Activated CD8-positive, alpha-beta T cell treated with anti-CD3 and anti-CD28 coated beads for 36 hours (primary cell): ENCODE measurements around the gene MATN1. TPM values are rescaled to one million over a fixed set of nuclear protein-coding genes. Genes with fewer than 3 reads are reported as not detected.

Experiments used
- ATAC-seq: fragments of 200-7000 bp; cut with Tn5 transposase; one replicate; pipeline ENCODE4 v1.10.0; 2021; ENCODE audit warnings: mild to moderate bottlenecking, moderate library complexity
- CTCF ChIA-PET: fragments of 350-600 bp; sonication (Branson Sonifier 250); formaldehyde crosslinking; loops from one replicate; lab custom pipeline; 2021; ENCODE audit warnings: antibody characterized with exemption; lab: Charles Lee
- POLR2A ChIA-PET: fragments of 350-600 bp; sonication (Branson Sonifier 250); formaldehyde crosslinking; loops from one replicate; lab custom pipeline; 2021; ENCODE audit warnings: antibody characterized with exemption; lab: Charles Lee
- DNase-seq: peaks from one replicate; pipeline ENCODE4 v3.0.0-alpha.2; 2020
- H3K27ac Mint-ChIP-seq: one replicate; pipeline ENCODE4 v1.8.0; 2021; ENCODE audit warnings: mild to moderate bottlenecking, mixed read lengths
- H3K27me3 Mint-ChIP-seq: one replicate; pipeline ENCODE4 v1.8.0; 2021; ENCODE audit warnings: mixed read lengths
- H3K36me3 Mint-ChIP-seq: one replicate; pipeline ENCODE4 v1.8.0; 2021; ENCODE audit warnings: low read depth, mixed read lengths
- H3K4me1 Mint-ChIP-seq: one replicate; pipeline ENCODE4 v1.8.0; 2021; ENCODE audit warnings: low read depth, mixed read lengths
- H3K4me3 Mint-ChIP-seq: one replicate; pipeline ENCODE4 v1.8.0; 2021; ENCODE audit warnings: mild to moderate bottlenecking, moderate library complexity, mixed read lengths
- H3K9me3 Mint-ChIP-seq: one replicate; pipeline ENCODE4 v1.8.0; 2021; ENCODE audit warnings: mixed read lengths
- CTCF ChIP-seq: fragments of 200-600 bp; IDR thresholded peaks from one replicate; pipeline ENCODE4 v1.8.0; 2022; ENCODE audit warnings: antibody characterized with exemption, mild to moderate bottlenecking
- intact Hi-C: fragments of 100-400 bp; cut with micrococcal nuclease; formaldehyde crosslinking; loops from one replicate; pipeline ENCODE4 v1.10.0; 2022
- total RNA-seq, 2 experiments: library from RNA; stranded (reverse); gene quantifications; one replicate each; pipeline ENCODE4 v1.2.3, GENCODE V29; 2021

MATN1 gene
- total RNA-seq, 2 experiments from 2014 or later, result 0.45 to 1.4 TPM

GRCh38 chr1:30728340-30728739 is 5.0 kb upstream of the MATN1 start:
- no peaks in the 10 kb centered on the region for H3K27me3 Mint-ChIP-seq
- POLR2A ChIA-PET, result interaction anchor here (0.8 to 36.3 kb wide), 4 partner anchors 9 to 44 kb away, joined by 3 to 671 read pairs (median 11); partner anchors contain the start of gene LAPTM5
- intact Hi-C loops, result no loop called here
- no peak overlapping the region for H3K27ac Mint-ChIP-seq
- TF ChIP-seq CTCF, result no peak
- peaks cover 19% of the 10 kb centered on the region for H3K4me1 Mint-ChIP-seq
- peaks cover 10% of the 10 kb centered on the region for H3K36me3 Mint-ChIP-seq
- no peak overlapping the region for H3K4me3 Mint-ChIP-seq
- DNase-seq (no peak), ATAC-seq (no peak)
- CTCF ChIA-PET, result interaction anchor here (0.9 to 9.2 kb wide), 5 partner anchors 9 to 182 kb away, joined by 3 to 132 read pairs (median 11); no protein-coding TSS in a partner anchor
- H3K9me3 Mint-ChIP-seq, result no peaks in the 10 kb centered on the region

- DNase-seq (no peak), ATAC-seq (no peak)
- H3K9me3 Mint-ChIP-seq, result no peaks in the 10 kb centered on the region
- H3K27me3 Mint-ChIP-seq, result no peaks in the 10 kb centered on the region
- peaks cover 19% of the 10 kb centered on the region for H3K4me1 Mint-ChIP-seq
- intact Hi-C loops, result no loop called here
- CTCF ChIA-PET, result interaction anchor here (1.4 to 9.2 kb wide), 4 partner anchors 9 to 74 kb away, joined by 5 to 132 read pairs (median 16); no protein-coding TSS in a partner anchor
- POLR2A ChIA-PET, result interaction anchor here (0.7 to 36.3 kb wide), 5 partner anchors 8 to 164 kb away, joined by 3 to 671 read pairs (median 6); partner anchors contain the start of gene LAPTM5
- TF ChIP-seq CTCF, result no peak
- H3K36me3 Mint-ChIP-seq, result peaks cover 7% of the 10 kb centered on the region
- H3K4me3 Mint-ChIP-seq, result no peak overlapping the region
- peak overlapping the region; percentile 44 for H3K27ac Mint-ChIP-seq
These were observed 4.4 kb upstream of the MATN1 start for GRCh38 chr1:30727824-30728223.

GRCh38 chr1:30726773-30727684 is 3.6 kb upstream of the MATN1 start:
- H3K4me3 Mint-ChIP-seq, result no peak overlapping the region

GRCh38 chr1:30726236-30726635 is 2.9 kb upstream of the MATN1 start:
- ChIA-PET CTCF (interaction anchor here (1.2 to 9.2 kb wide), 5 partner anchors 7 to 78 kb away, joined by 3 to 132 read pairs (median 21); no protein-coding TSS in a partner anchor), POLR2A (interaction anchor here (1.7 to 36.3 kb wide), 3 partner anchors 7 to 33 kb away, joined by 6 to 671 read pairs (median 16); partner anchors contain the start of gene LAPTM5)
- H3K36me3 Mint-ChIP-seq, result peaks cover 2% of the 10 kb centered on the region
- DNase-seq (no peak), ATAC-seq (no peak)
- no peaks in the 10 kb centered on the region for H3K27me3 Mint-ChIP-seq
- H3K27ac Mint-ChIP-seq, result no peak overlapping the region
- peaks cover 20% of the 10 kb centered on the region for H3K4me1 Mint-ChIP-seq
- intact Hi-C loops, result no loop called here
- no peak overlapping the region for H3K4me3 Mint-ChIP-seq
- H3K9me3 Mint-ChIP-seq, result no peaks in the 10 kb centered on the region
- no peak for TF ChIP-seq CTCF

More at GRCh38 chr1:30726773-30727684, 3.6 kb upstream of the MATN1 start:
- TF ChIP-seq CTCF, result no peak
- ChIA-PET CTCF (interaction anchor here (1.2 to 9.2 kb wide), 5 partner anchors 8 to 77 kb away, joined by 3 to 132 read pairs (median 21); no protein-coding TSS in a partner anchor), POLR2A (interaction anchor here (0.7 to 36.3 kb wide), 4 partner anchors 8 to 165 kb away, joined by 3 to 671 read pairs (median 11); partner anchors contain the start of gene LAPTM5)
- intact Hi-C loops, result no loop called here
- ATAC-seq, result no peak
- H3K9me3 Mint-ChIP-seq, result no peaks in the 10 kb centered on the region
- H3K27ac Mint-ChIP-seq, result peak overlapping the region; percentile 44
- no peaks in the 10 kb centered on the region for H3K27me3 Mint-ChIP-seq
- peaks cover 1% of the 10 kb centered on the region for H3K36me3 Mint-ChIP-seq
- no peak for DNase-seq
- peaks cover 15% of the 10 kb centered on the region for H3K4me1 Mint-ChIP-seq
